Left lung (tissue), 10 donors: Measurements from ENCODE around the gene SKIC2. TPM values are rescaled to one million over a fixed set of nuclear protein-coding genes. Genes with fewer than 3 reads are reported as not detected.
"Not testable (repeated sequence)": the region's sequence is repeated elsewhere in the genome, so short reads cannot be mapped to it uniquely, and the experiment has no call there.

Experiments
- ATAC-seq: fragments of 200-7000 bp; cut with Tn5 transposase; one replicate; pipeline ENCODE4 v1.9.1; 2020; ENCODE audit warnings: moderate library complexity
- DNase-seq, 4 donors: peaks; one replicate each; pipeline ENCODE4 v3.0.0-alpha.2; 2013 to 2020
- H3K27ac ChIP-seq, 2 donors: fragments of 200-600 bp; sonication (generic) in 1 of 2; one replicate each; pipeline versions ENCODE4 v1.5.0 to v1.8.0; 2020 to 2021
- H3K27me3 ChIP-seq, 2 donors: fragments of 200-600 bp; sonication (generic) in 1 of 2; one replicate each; pipeline versions ENCODE4 v1.5.0 to v1.8.0; 2020 to 2021
- H3K36me3 ChIP-seq, 2 donors: fragments of 200-600 bp; sonication (generic) in 1 of 2; one replicate each; pipeline versions ENCODE4 v1.5.0 to v1.8.0; 2020 to 2021
- H3K4me1 ChIP-seq, 2 donors: fragments of 200-600 bp; one replicate each; pipeline ENCODE4 v1.8.0; 2021
- H3K4me3 ChIP-seq, 2 donors: fragments of 200-600 bp; sonication (generic) in 1 of 2; one replicate each; pipeline versions ENCODE4 v1.5.0 to v1.8.0; 2020 to 2021; ENCODE audit warnings: mild to moderate bottlenecking in 1 of 2
- H3K9me3 ChIP-seq, 2 donors: fragments of 200-600 bp; sonication (generic) in 1 of 2; one replicate each; pipeline versions ENCODE4 v1.5.0 to v1.8.0; 2020 to 2021
- intact Hi-C, 2 donors: fragments of 100-400 bp; cut with DNase I; formaldehyde crosslinking; loops; one replicate each; pipeline versions ENCODE4 v1.11.2 to v1.14.2; 2022
- polyA plus RNA-seq, 6 donors: library from polyadenylated mRNA; unstranded; fragments of 120-200 nt; gene quantifications; one replicate each; pipeline ENCODE4 v1.2.1, GENCODE V29; 2013; ENCODE audit not compliant: insufficient read length in 6 of 6
- total RNA-seq, 2 donors: library from RNA; stranded (reverse); fragmentation: NEBNext Ultra II Directional; extraction: Animal tissue kit (Norgen Biotek cat#: 25700); gene quantifications; one replicate each; pipeline ENCODE4 v1.2.1, GENCODE V29; 2021
- TF ChIP-seq, protein P1 (sequence below), 2 donors: fragments of 200-600 bp; sonication (generic) in 1 of 2; IDR thresholded peaks; one replicate each; pipeline versions ENCODE4 v1.5.0 to v1.8.0; 2021; ENCODE audit warnings: antibody characterized with exemption in 2 of 2
- donor health status: DM: no; HTN: yes; CAD: no.
- donor health status: DM: no; HTN: no; CAD: no.

SKIC2 gene
- total and polyA plus RNA-seq, 8 donors, result 39.1 to 67.9 (median 44.7) TPM

DNA sequence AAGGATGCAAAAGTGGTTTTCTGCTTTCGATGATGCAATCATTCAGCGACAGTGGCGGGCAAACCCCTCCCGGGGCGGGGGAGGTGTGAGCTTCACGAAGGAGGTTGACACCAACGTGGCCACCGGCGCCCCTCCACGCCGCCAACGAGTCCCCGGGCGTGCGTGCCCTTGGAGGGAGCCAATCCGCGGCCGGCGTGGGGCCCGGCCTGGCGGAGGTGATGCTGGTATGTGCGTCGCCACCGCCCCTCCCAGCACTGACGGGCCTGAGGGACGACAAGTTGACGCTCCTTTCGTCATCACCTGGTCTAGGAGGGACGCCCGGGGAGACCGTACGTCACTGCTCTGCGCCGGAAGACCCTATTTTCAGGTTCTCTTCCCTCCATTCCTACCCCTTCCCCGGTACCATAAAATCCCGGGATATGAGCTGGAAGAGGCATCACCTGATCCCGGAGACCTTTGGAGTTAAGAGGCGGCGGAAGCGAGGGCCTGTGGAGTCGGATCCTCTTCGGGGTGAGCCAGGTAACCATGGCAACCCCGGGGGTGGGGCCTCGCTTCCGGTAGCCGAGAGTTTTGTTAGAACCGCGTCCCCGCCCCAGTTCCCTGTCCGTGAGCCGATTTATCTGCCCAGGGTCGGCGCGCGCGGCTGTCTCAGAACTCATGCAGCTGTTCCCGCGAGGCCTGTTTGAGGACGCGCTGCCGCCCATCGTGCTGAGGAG lies 13.2 kb downstream of the SKIC2 start, which contains the start of gene DXO:
Gene DXO (minus strand): TSS at position 146 of the 716 bp plus-strand sequence. CDS start 463 bp downstream, outside the sequence.
- H3K27me3 ChIP-seq, result no peaks in the 10 kb centered on the region
- ATAC-seq (peak; percentile 92), DNase-seq (peak; percentile 96 to 99 (median 98))
- no peaks in the 10 kb centered on the region for H3K9me3 ChIP-seq
- H3K27ac ChIP-seq, result peak within 1 kb of the TSS; percentile 95 to 98
- intact Hi-C loops, result no loop called here
- H3K4me3 ChIP-seq, result peak within 1 kb of the TSS; percentile 80 to 85
- peaks cover 0 to 34% of the 10 kb centered on the region in 2 donors for H3K36me3 ChIP-seq
- H3K4me1 ChIP-seq, result peaks cover 21 to 38% of the 10 kb centered on the region in 2 donors
- TF ChIP-seq, protein P1, sequence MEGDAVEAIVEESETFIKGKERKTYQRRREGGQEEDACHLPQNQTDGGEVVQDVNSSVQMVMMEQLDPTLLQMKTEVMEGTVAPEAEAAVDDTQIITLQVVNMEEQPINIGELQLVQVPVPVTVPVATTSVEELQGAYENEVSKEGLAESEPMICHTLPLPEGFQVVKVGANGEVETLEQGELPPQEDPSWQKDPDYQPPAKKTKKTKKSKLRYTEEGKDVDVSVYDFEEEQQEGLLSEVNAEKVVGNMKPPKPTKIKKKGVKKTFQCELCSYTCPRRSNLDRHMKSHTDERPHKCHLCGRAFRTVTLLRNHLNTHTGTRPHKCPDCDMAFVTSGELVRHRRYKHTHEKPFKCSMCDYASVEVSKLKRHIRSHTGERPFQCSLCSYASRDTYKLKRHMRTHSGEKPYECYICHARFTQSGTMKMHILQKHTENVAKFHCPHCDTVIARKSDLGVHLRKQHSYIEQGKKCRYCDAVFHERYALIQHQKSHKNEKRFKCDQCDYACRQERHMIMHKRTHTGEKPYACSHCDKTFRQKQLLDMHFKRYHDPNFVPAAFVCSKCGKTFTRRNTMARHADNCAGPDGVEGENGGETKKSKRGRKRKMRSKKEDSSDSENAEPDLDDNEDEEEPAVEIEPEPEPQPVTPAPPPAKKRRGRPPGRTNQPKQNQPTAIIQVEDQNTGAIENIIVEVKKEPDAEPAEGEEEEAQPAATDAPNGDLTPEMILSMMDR (IDR thresholded peaks at IDR 0.05), result no peak

DNA sequence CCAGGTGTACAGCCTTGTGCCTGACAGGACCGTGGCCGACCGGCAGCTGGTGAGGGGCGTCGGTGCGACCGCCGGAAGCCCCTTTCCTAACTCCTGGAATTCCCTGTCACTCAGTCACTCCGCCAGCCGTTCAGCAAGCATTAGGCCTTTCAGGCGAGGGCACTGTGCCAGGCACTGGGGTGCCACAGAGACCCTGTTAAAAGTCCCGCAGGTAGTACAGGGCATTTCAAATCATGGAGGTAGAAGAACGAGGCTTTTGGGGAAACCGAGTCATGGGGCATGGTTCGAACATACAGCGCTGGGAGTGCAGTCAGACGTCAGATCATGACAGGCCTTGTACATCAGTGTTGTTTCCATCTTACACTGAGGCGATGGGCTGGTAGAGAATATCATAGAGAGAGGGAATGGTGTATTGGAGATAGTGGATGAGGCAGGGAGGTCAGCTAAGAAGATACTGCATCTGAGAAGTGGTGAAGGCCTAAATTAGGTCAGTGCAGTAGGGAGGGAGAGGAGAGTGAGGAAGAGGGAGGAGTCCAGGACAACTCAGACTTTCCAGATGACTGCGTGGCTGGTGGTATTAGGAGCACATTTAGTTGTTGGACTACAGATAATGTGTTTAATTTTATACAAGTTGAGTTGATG lies 13.9 kb downstream of the SKIC2 start:
- H3K36me3 ChIP-seq, result peaks cover 0 to 27% of the 10 kb centered on the region in 2 donors
- peak overlapping the region; percentile 95 to 98 for H3K27ac ChIP-seq
- ATAC-seq (peak; percentile 24), DNase-seq (no peak)
- H3K9me3 ChIP-seq, result no peaks in the 10 kb centered on the region
- TF ChIP-seq, protein P1 (IDR thresholded peaks at IDR 0.05), result no peak
- peaks cover 21 to 38% of the 10 kb centered on the region in 2 donors for H3K4me1 ChIP-seq
- peak overlapping the region; percentile 80 to 85 for H3K4me3 ChIP-seq
- no peaks in the 10 kb centered on the region for H3K27me3 ChIP-seq
- intact Hi-C loops, result no loop called here

DNA sequence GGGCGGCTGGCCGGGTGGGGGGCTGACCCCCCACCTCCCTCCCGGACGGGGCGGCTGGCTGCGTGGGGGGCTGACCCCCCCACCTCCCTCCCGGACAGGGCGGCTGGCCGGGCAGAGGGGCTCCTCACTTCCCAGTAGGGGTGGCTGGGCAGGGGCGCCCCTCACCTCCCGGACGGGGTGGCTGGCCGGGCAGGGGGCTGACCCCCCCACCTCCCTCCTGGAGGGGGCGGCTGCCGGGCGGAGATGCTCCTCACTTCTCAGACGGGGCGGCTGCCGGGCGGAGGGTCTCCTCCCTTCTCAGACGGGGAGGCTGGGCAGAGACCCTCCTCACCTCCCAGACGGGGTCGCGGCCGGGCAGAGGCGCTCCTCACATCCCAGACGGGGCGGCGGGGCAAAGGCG lies 17.1 kb downstream of the SKIC2 start:
- DNase-seq, result peak in 1 of 4 donors; percentile 74
- intact Hi-C loops, H3K4me3 ChIP-seq, H3K27ac ChIP-seq, H3K27me3 ChIP-seq, ATAC-seq, H3K9me3 ChIP-seq: not testable (repeated sequence)
- Histone ChIP-seq H3K36me3 (peaks cover 0 to 14% of the 10 kb centered on the region in 2 donors), H3K4me1 (peaks cover 14 to 21% of the 10 kb centered on the region in 2 donors)

DNA sequence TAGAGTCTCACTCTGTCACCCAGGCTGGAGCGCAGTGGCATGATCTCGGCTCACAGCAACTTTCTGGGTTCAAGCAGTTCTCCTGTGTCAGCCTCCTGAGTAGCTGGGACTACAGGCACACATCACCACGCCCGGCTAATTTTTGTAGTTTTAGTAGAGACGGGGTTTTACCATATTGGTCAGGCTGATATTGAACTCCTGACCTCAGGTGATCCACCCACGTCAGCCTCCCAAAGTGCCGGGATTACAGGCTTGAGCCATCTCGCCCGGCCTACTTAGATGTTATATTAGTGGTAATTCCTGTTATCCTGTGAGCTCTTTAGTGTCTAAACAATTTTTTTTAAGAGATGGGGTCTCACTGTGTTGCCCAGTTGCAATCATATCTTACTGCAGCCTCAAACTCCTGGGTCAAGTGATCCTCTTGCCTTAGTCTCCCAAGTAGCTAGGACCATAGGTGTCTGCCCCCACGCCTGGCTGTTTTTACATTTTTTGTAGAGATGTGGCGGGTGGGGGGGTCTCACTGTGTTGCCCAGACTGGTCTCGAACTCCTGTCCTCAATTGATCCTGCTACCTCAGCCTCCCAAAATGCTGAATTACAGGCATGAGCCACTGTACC lies 18.9 kb downstream of the SKIC2 start:
- H3K36me3 ChIP-seq, result peaks cover 0 to 14% of the 10 kb centered on the region in 2 donors
- no peak overlapping the region for H3K27ac ChIP-seq
- H3K4me1 ChIP-seq, result peaks cover 8 to 11% of the 10 kb centered on the region in 2 donors
- H3K27me3 ChIP-seq, result no peaks in the 10 kb centered on the region
- no peak overlapping the region for H3K4me3 ChIP-seq
- intact Hi-C loops, result no loop called here
- TF ChIP-seq, protein P1 (IDR thresholded peaks at IDR 0.05), result no peak
- peak in 1 of 4 donors; percentile 10 for DNase-seq
- no peak for ATAC-seq
- H3K9me3 ChIP-seq, result no peaks in the 10 kb centered on the region

DNA sequence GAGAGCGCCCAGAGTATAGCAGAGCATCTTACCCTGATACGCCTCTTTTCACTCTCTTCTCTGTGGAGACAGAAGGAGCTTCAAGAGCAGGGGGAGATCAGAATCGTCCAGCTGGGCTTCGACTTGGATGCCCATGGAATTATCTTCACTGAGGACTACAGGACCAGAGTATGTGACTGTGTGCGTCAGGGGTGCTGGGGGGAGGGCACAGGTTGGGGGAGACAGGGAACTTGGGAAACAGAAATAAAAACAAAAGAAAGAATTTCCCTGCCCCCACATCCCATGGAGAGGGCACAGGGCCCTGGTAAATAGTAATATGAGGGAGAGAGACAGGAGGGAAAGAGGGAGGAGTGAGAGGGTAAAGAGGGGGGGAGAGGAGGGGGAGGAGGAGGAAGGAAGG lies 19.9 kb downstream of the SKIC2 start:
- intact Hi-C loops, result no loop called here
- H3K27me3 ChIP-seq, result no peaks in the 10 kb centered on the region

More for the DNA sequence above, 19.9 kb downstream of the SKIC2 start:
- Histone ChIP-seq H3K4me1 (peaks cover 0 to 2% of the 10 kb centered on the region in 2 donors), H3K36me3 (peaks cover 0 to 14% of the 10 kb centered on the region in 2 donors), H3K27ac (no peak overlapping the region), H3K9me3 (no peaks in the 10 kb centered on the region), H3K4me3 (no peak overlapping the region)
- TF ChIP-seq, protein P1 (IDR thresholded peaks at IDR 0.05), result no peak
- DNase-seq (peak in 1 of 4 donors; percentile 1), ATAC-seq (no peak)
